ENCODE results near the gene ZNF469. TPM values are rescaled to one million over a fixed set of nuclear protein-coding genes. Genes with fewer than 3 reads are reported as not detected.

Gene ZNF469
- total RNA-seq, 1 donor from 2014 or later, result 0.20 TPM

GRCh38 chr16:88378401-88378800 is 4.4 kb upstream of the ZNF469 start:
- no peak for DNase-seq (ENCODE audit: low read depth in 2 of 2)

GRCh38 chr16:88378836-88379693 is 3.7 kb upstream of the ZNF469 start:
- no peak for DNase-seq (ENCODE audit: low read depth in 2 of 2)

- no peak for DNase-seq (ENCODE audit: low read depth in 2 of 2)
These were observed 3.1 kb upstream of the ZNF469 start for GRCh38 chr16:88379694-88380040.

- DNase-seq (ENCODE audit: low read depth in 2 of 2), result no peak
These were observed 2.7 kb upstream of the ZNF469 start for GRCh38 chr16:88380099-88380498.

GRCh38 chr16:88380619-88381018 is 2.1 kb upstream of the ZNF469 start:
- no peak for DNase-seq (ENCODE audit: low read depth in 2 of 2)

- no peak for DNase-seq (ENCODE audit: low read depth in 2 of 2)
These were observed 823 bp upstream of the ZNF469 start for GRCh38 chr16:88381820-88382451.

- peak; percentile 23 to 61 for DNase-seq (ENCODE audit: low read depth in 2 of 2)
These were observed 852 bp downstream of the ZNF469 start for GRCh38 chr16:88383401-88384221.

- no peak for DNase-seq (ENCODE audit: low read depth in 2 of 2)
These were observed 1.7 kb downstream of the ZNF469 start for GRCh38 chr16:88384222-88385111.

- no peak for DNase-seq (ENCODE audit: low read depth in 2 of 2)
These were observed 2.4 kb downstream of the ZNF469 start for GRCh38 chr16:88385112-88385594.

- DNase-seq (ENCODE audit: low read depth in 2 of 2), result no peak
These were observed 3.4 kb downstream of the ZNF469 start for GRCh38 chr16:88385831-88386815.

- DNase-seq (ENCODE audit: low read depth in 2 of 2), result no peak
These were observed 4.5 kb downstream of the ZNF469 start for GRCh38 chr16:88387180-88387765.

GRCh38 chr16:88387941-88388627 is 5.3 kb downstream of the ZNF469 start:
- DNase-seq (ENCODE audit: low read depth in 2 of 2), result peak; percentile 28 to 60

- DNase-seq (ENCODE audit: low read depth in 2 of 2), result no peak
These were observed 6.4 kb downstream of the ZNF469 start for GRCh38 chr16:88389191-88389590.

- peak in 1 of 2 donors; percentile 15 for DNase-seq (ENCODE audit: low read depth in 2 of 2)
These were observed 6.9 kb downstream of the ZNF469 start for GRCh38 chr16:88389621-88390160.

- DNase-seq (ENCODE audit: low read depth in 2 of 2), result peak in 1 of 2 donors; percentile 18
These were observed 7.5 kb downstream of the ZNF469 start for GRCh38 chr16:88390265-88390664.

- DNase-seq (ENCODE audit: low read depth in 2 of 2), result peak in 1 of 2 donors; percentile 16
These were observed 8.0 kb downstream of the ZNF469 start for GRCh38 chr16:88390735-88391134.

- DNase-seq (ENCODE audit: low read depth in 2 of 2), result no peak
These were observed 8.5 kb downstream of the ZNF469 start for GRCh38 chr16:88391144-88391850.

- DNase-seq (ENCODE audit: low read depth in 2 of 2), result no peak
These were observed 9.4 kb downstream of the ZNF469 start for GRCh38 chr16:88392111-88392510.
